Memory B cell (primary cell): ENCODE data around the gene MAN2A2.

Experiments used
- ATAC-seq: fragments of 150-1000 bp; cut with Tn5 transposase; 2 replicates; pipeline ENCODE4 v1.10.0; 2021; ENCODE audit warnings: low read depth, mild to moderate bottlenecking, moderate library complexity
- DNase-seq, 2 donors: peaks; one replicate each; pipeline ENCODE4 v3.0.0; 2022; ENCODE audit warnings: low spot score in 2 of 2
- H3K27ac Mint-ChIP-seq: one replicate; pipeline ENCODE4 v1.8.0; 2022; ENCODE audit warnings: mild to moderate bottlenecking, moderate library complexity, mixed read lengths
- H3K27me3 Mint-ChIP-seq: one replicate; pipeline ENCODE4 v1.8.0; 2022; ENCODE audit warnings: mixed read lengths
- H3K36me3 Mint-ChIP-seq: one replicate; pipeline ENCODE4 v1.8.0; 2022; ENCODE audit warnings: mild to moderate bottlenecking, mixed read lengths
- H3K4me1 Mint-ChIP-seq: one replicate; pipeline ENCODE4 v1.8.0; 2022; ENCODE audit warnings: mixed read lengths
- H3K4me3 Mint-ChIP-seq: one replicate; pipeline ENCODE4 v1.8.0; 2022; ENCODE audit warnings: mild to moderate bottlenecking, moderate library complexity, mixed read lengths
- H3K9me3 Mint-ChIP-seq: one replicate; pipeline ENCODE4 v1.8.0; 2022; ENCODE audit warnings: mixed read lengths

Gene MAN2A2

GRCh38 chr15:90876046-90876445, 27.1 kb upstream of the MAN2A2 start:
- Mint-ChIP-seq H3K4me3 (no peak overlapping the region), H3K27me3 (no peaks in the 10 kb centered on the region), H3K36me3 (peaks cover 25% of the 10 kb centered on the region), H3K27ac (no peak overlapping the region), H3K4me1 (peaks cover 11% of the 10 kb centered on the region), H3K9me3 (no peaks in the 10 kb centered on the region)
- DNase-seq, result no peak
- no peak for ATAC-seq

GRCh38 chr15:90876512-90877170, 26.5 kb upstream of the MAN2A2 start:
- H3K4me1 Mint-ChIP-seq, result peaks cover 11% of the 10 kb centered on the region
- no peaks in the 10 kb centered on the region for H3K9me3 Mint-ChIP-seq
- H3K27me3 Mint-ChIP-seq, result no peaks in the 10 kb centered on the region
- ATAC-seq (no peak), DNase-seq (no peak)
- no peak overlapping the region for H3K4me3 Mint-ChIP-seq
- H3K36me3 Mint-ChIP-seq, result peaks cover 27% of the 10 kb centered on the region
- H3K27ac Mint-ChIP-seq, result no peak overlapping the region

GRCh38 chr15:90877315-90877714, 25.8 kb upstream of the MAN2A2 start:
- Mint-ChIP-seq H3K27ac (no peak overlapping the region), H3K9me3 (no peaks in the 10 kb centered on the region), H3K27me3 (no peaks in the 10 kb centered on the region), H3K36me3 (peaks cover 27% of the 10 kb centered on the region), H3K4me1 (peaks cover 9% of the 10 kb centered on the region), H3K4me3 (no peak overlapping the region)
- DNase-seq, result no peak
- no peak for ATAC-seq

- Mint-ChIP-seq H3K27ac (no peak overlapping the region), H3K36me3 (peaks cover 27% of the 10 kb centered on the region), H3K4me1 (peaks cover 3% of the 10 kb centered on the region), H3K9me3 (no peaks in the 10 kb centered on the region), H3K27me3 (no peaks in the 10 kb centered on the region), H3K4me3 (no peak overlapping the region)
- no peak for DNase-seq
- ATAC-seq, result no peak
Observed at GRCh38 chr15:90877996-90878395, 25.1 kb upstream of the MAN2A2 start.

GRCh38 chr15:90878660-90879059, 24.4 kb upstream of the MAN2A2 start:
- H3K4me3 Mint-ChIP-seq, result no peak overlapping the region
- H3K4me1 Mint-ChIP-seq, result peaks cover 2% of the 10 kb centered on the region
- no peaks in the 10 kb centered on the region for H3K27me3 Mint-ChIP-seq
- no peaks in the 10 kb centered on the region for H3K9me3 Mint-ChIP-seq
- no peak overlapping the region for H3K27ac Mint-ChIP-seq
- DNase-seq, result no peak
- H3K36me3 Mint-ChIP-seq, result peaks cover 27% of the 10 kb centered on the region
- ATAC-seq, result no peak

GRCh38 chr15:90879730-90880366, 23.3 kb upstream of the MAN2A2 start:
- H3K4me1 Mint-ChIP-seq, result peaks cover 5% of the 10 kb centered on the region
- no peaks in the 10 kb centered on the region for H3K27me3 Mint-ChIP-seq
- no peak overlapping the region for H3K4me3 Mint-ChIP-seq
- no peak for DNase-seq
- H3K36me3 Mint-ChIP-seq, result peaks cover 27% of the 10 kb centered on the region
- no peak overlapping the region for H3K27ac Mint-ChIP-seq
- ATAC-seq, result no peak
- no peaks in the 10 kb centered on the region for H3K9me3 Mint-ChIP-seq

GRCh38 chr15:90880381-90881145, 22.5 kb upstream of the MAN2A2 start:
- no peak overlapping the region for H3K4me3 Mint-ChIP-seq
- H3K27me3 Mint-ChIP-seq, result no peaks in the 10 kb centered on the region
- no peaks in the 10 kb centered on the region for H3K9me3 Mint-ChIP-seq
- no peak for DNase-seq
- H3K27ac Mint-ChIP-seq, result no peak overlapping the region
- peaks cover 27% of the 10 kb centered on the region for H3K36me3 Mint-ChIP-seq
- ATAC-seq, result no peak
- peaks cover 12% of the 10 kb centered on the region for H3K4me1 Mint-ChIP-seq

- H3K4me3 Mint-ChIP-seq, result no peak overlapping the region
- ATAC-seq, result no peak
- DNase-seq, result no peak
- H3K4me1 Mint-ChIP-seq, result peaks cover 15% of the 10 kb centered on the region
- H3K27ac Mint-ChIP-seq, result no peak overlapping the region
- H3K27me3 Mint-ChIP-seq, result no peaks in the 10 kb centered on the region
- no peaks in the 10 kb centered on the region for H3K9me3 Mint-ChIP-seq
- peaks cover 25% of the 10 kb centered on the region for H3K36me3 Mint-ChIP-seq
Observed at GRCh38 chr15:90881181-90881977, 21.7 kb upstream of the MAN2A2 start.

- H3K27ac Mint-ChIP-seq, result no peak overlapping the region
- DNase-seq (no peak), ATAC-seq (no peak)
- H3K36me3 Mint-ChIP-seq, result peaks cover 17% of the 10 kb centered on the region
- no peaks in the 10 kb centered on the region for H3K9me3 Mint-ChIP-seq
- H3K27me3 Mint-ChIP-seq, result no peaks in the 10 kb centered on the region
- H3K4me3 Mint-ChIP-seq, result no peak overlapping the region
- H3K4me1 Mint-ChIP-seq, result peaks cover 15% of the 10 kb centered on the region
Observed at GRCh38 chr15:90881978-90882721, 21.0 kb upstream of the MAN2A2 start.

GRCh38 chr15:90882781-90883525, 20.1 kb upstream of the MAN2A2 start:
- Mint-ChIP-seq H3K27me3 (no peaks in the 10 kb centered on the region), H3K9me3 (no peaks in the 10 kb centered on the region), H3K4me3 (peak overlapping the region; percentile 50), H3K4me1 (peaks cover 15% of the 10 kb centered on the region), H3K27ac (no peak overlapping the region), H3K36me3 (peaks cover 12% of the 10 kb centered on the region)
- ATAC-seq, result no peak
- DNase-seq, result no peak

- Mint-ChIP-seq H3K4me3 (peak overlapping the region; percentile 50), H3K36me3 (peaks cover 12% of the 10 kb centered on the region), H3K4me1 (peaks cover 18% of the 10 kb centered on the region), H3K27ac (no peak overlapping the region), H3K27me3 (no peaks in the 10 kb centered on the region), H3K9me3 (no peaks in the 10 kb centered on the region)
- no peak for DNase-seq
- no peak for ATAC-seq
Observed at GRCh38 chr15:90883526-90883975, 19.6 kb upstream of the MAN2A2 start.

GRCh38 chr15:90883976-90884718, 19.0 kb upstream of the MAN2A2 start, which contains the start of gene FES:
TSS of gene FES (plus strand) at chr15:90884504. CDS start at chr15:90885046, 542 bp downstream.
- H3K9me3 Mint-ChIP-seq, result no peaks in the 10 kb centered on the region
- DNase-seq (no peak), ATAC-seq (peak; percentile 6)
- peaks cover 12% of the 10 kb centered on the region for H3K36me3 Mint-ChIP-seq
- no peaks in the 10 kb centered on the region for H3K27me3 Mint-ChIP-seq
- peaks cover 18% of the 10 kb centered on the region for H3K4me1 Mint-ChIP-seq
- peak within 1 kb of the TSS; percentile 47 for H3K27ac Mint-ChIP-seq
- H3K4me3 Mint-ChIP-seq, result peak within 1 kb of the TSS; percentile 72
